Epithelial cell of proximal tubule (primary cell): ENCODE results near the gene CDHR3. TPM values are rescaled to one million over a fixed set of nuclear protein-coding genes. Genes with fewer than 3 reads are reported as not detected.
"Not testable (repeated sequence)": the region's sequence is repeated elsewhere in the genome, so short reads cannot be mapped to it uniquely, and the experiment has no call there.

Experiments used
- DNase-seq: peaks from one replicate; pipeline ENCODE4 v3.0.0-alpha.2; 2011; ENCODE audit warnings: low read depth
- H3K4me3 ChIP-seq: 2 replicates; pipeline ENCODE4 v1.5.1; 2011; ENCODE audit warnings: low read depth, mild to moderate bottlenecking, low read length
- CTCF ChIP-seq: conservative IDR thresholded peaks from 2 replicates; pipeline ENCODE4 v1.5.1; 2012; ENCODE audit warnings: low read depth, mild to moderate bottlenecking, low read length
- total RNA-seq: library from RNA; depleted of rRNA; stranded (reverse); fragments of >200 nt; gene quantifications from 2 replicates; pipeline ENCODE4 v1.2.3, GENCODE V29; 2015

Gene CDHR3
- total RNA-seq, 1 donor from 2014 or later, result 0.17 TPM

- TF ChIP-seq CTCF, result no peak
- H3K4me3 ChIP-seq, result no peak overlapping the region
- DNase-seq, result no peak
These were observed 15.0 kb downstream of the CDHR3 start for GRCh38 chr7:105978035-105978434.

- no peak overlapping the region for H3K4me3 ChIP-seq
- TF ChIP-seq CTCF, result no peak
- no peak for DNase-seq
These were observed 15.9 kb downstream of the CDHR3 start for GRCh38 chr7:105978974-105979373.

- no peak overlapping the region for H3K4me3 ChIP-seq
- TF ChIP-seq CTCF, result no peak
- no peak for DNase-seq
These were observed 16.3 kb downstream of the CDHR3 start for GRCh38 chr7:105979405-105979804.

GRCh38 chr7:105980645-105981396 is 17.8 kb downstream of the CDHR3 start:
- no peak for TF ChIP-seq CTCF
- no peak for DNase-seq

GRCh38 chr7:105982388-105982787 is 19.3 kb downstream of the CDHR3 start:
- TF ChIP-seq CTCF, result no peak
- no peak overlapping the region for H3K4me3 ChIP-seq
- no peak for DNase-seq

More at GRCh38 chr7:105980645-105981396, 17.8 kb downstream of the CDHR3 start:
- no peak overlapping the region for H3K4me3 ChIP-seq

GRCh38 chr7:105984808-105985207 is 21.7 kb downstream of the CDHR3 start:
- not testable (repeated sequence) for H3K4me3 ChIP-seq, DNase-seq

GRCh38 chr7:105985229-105985628 is 22.2 kb downstream of the CDHR3 start:
- DNase-seq, result no peak
- TF ChIP-seq CTCF, result no peak
- H3K4me3 ChIP-seq, result no peak overlapping the region
